ENCODE measurements around the gene B3GAT1.

DNA sequence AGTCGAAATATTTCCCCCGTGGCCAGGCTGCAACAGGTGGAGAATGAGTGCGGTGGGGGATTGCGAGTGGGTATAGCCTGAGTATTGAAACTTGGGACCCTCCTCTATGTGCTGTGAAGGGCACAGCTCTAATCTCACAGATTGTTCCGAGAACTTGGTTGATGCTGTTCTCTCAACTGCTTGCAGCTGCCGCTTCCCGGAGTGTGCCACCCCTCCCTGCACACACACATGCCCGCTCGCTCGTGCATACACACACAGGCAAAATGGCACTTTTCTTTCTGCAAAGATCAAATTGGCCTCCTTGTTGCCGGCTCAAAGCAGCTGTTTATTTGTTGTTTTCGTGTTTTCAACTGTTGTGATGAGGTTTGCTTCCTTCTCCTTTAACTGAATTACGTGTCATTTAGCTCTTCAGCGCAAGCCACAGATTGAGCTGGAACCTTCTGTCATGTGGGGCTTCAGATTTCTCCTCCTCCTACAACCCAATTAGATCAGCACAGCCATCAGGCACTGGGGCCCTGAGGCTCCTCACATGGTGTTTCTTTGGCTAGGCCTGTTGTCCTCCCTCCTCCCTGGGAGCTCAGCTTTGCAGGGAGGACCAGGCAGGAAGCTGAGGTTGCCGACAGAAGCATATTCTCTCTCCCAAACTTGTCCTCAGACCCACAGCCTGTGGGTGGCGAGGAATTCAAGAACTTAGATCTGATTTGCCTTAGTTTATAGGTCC is 13.9 kb upstream of the B3GAT1 start:
- no peak for TF ChIP-seq TARDBP (IDR thresholded peaks at IDR 0.05)
- TF ChIP-seq ARNT (IDR thresholded peaks at IDR 0.05), result no peak
- no peak for TF ChIP-seq LEF1 (IDR thresholded peaks at IDR 0.05; ENCODE audit: borderline replicate concordance)
- no peak for TF ChIP-seq SUZ12 (IDR thresholded peaks at IDR 0.05)

Measured in HEK293T (cell line).